Natural killer cell treated with Interleukin-12 subunit alpha and Interleukin-12 subunit beta and Interleukin-15 and Interleukin-18, amount 100 ng/mL, for 72 hours (primary cell): ENCODE results near the gene PSD4. TPM values are rescaled to one million over a fixed set of nuclear protein-coding genes. Genes with fewer than 3 reads are reported as not detected.
A peak's percentile ranks its signal among the peaks of the same experiment; 100 is the strongest.

Experiments used
- ATAC-seq, 2 donors: fragments of 150-1000 bp; cut with Tn5 transposase in 1 of 2; sonication (Bioruptor Pico), chemical (Tn5 transposase) in 1 of 2; 2 replicates each; pipeline ENCODE4 v1.10.0; 2021
- DNase-seq: peaks from one replicate; pipeline ENCODE4 v3.0.0; 2022; ENCODE audit warnings: low spot score
- H3K27ac Mint-ChIP-seq, 2 donors: 1 replicate in 1 of 2; 2 replicates in 1 of 2; pipeline ENCODE4 v1.8.0; 2022; ENCODE audit warnings: mixed read lengths in 2 of 2, mild to moderate bottlenecking in 1 of 2, moderate library complexity in 1 of 2
- H3K27me3 Mint-ChIP-seq, 2 donors: 1 replicate in 1 of 2; 2 replicates in 1 of 2; pipeline ENCODE4 v1.8.0; 2022; ENCODE audit warnings: mixed read lengths in 2 of 2
- H3K36me3 Mint-ChIP-seq: one replicate; pipeline ENCODE4 v1.8.0; 2022; ENCODE audit warnings: mixed read lengths
- H3K4me1 Mint-ChIP-seq, 2 donors: 1 replicate in 1 of 2; 2 replicates in 1 of 2; pipeline ENCODE4 v1.8.0; 2022; ENCODE audit warnings: low read depth in 2 of 2, mixed read lengths in 2 of 2, mild to moderate bottlenecking in 1 of 2
- H3K4me3 Mint-ChIP-seq: one replicate; pipeline ENCODE4 v1.8.0; 2022; ENCODE audit warnings: mixed read lengths
- H3K9me3 Mint-ChIP-seq: 2 replicates; pipeline ENCODE4 v1.8.0; 2022; ENCODE audit warnings: mixed read lengths
- total RNA-seq, 2 donors: library from RNA; stranded (reverse); gene quantifications; one replicate each; pipeline ENCODE4 v1.2.3, GENCODE V29; 2022

PSD4 gene
- total RNA-seq, 2 donors from 2014 or later = 299 to 305 TPM

- peak overlapping the region; percentile 90 for H3K4me3 Mint-ChIP-seq
- H3K27ac Mint-ChIP-seq = peak overlapping the region; percentile 75 to 84
- no peaks in the 10 kb centered on the region for H3K27me3 Mint-ChIP-seq
- ATAC-seq (peak; percentile 70 to 71), DNase-seq (no peak)
- H3K36me3 Mint-ChIP-seq = peaks cover 9% of the 10 kb centered on the region
- no peaks in the 10 kb centered on the region for H3K9me3 Mint-ChIP-seq
- peaks cover 69 to 76% of the 10 kb centered on the region in 2 donors for H3K4me1 Mint-ChIP-seq
Observed at GRCh38 chr2:113180131-113180946, 6.6 kb downstream of the PSD4 start.

- Mint-ChIP-seq H3K27me3 (no peaks in the 10 kb centered on the region), H3K9me3 (no peaks in the 10 kb centered on the region), H3K27ac (peak overlapping the region; percentile 75 to 84), H3K4me3 (peak overlapping the region; percentile 90), H3K4me1 (peaks cover 74 to 83% of the 10 kb centered on the region in 2 donors), H3K36me3 (peaks cover 13% of the 10 kb centered on the region)
- DNase-seq = no peak
- no peak for ATAC-seq
Observed at GRCh38 chr2:113181258-113182051, 7.7 kb downstream of the PSD4 start.

GRCh38 chr2:113182471-113183260 is 8.9 kb downstream of the PSD4 start:
- no peak for ATAC-seq
- Mint-ChIP-seq H3K27ac (peak overlapping the region; percentile 53 to 84), H3K36me3 (peaks cover 17% of the 10 kb centered on the region), H3K4me3 (no peak overlapping the region), H3K9me3 (no peaks in the 10 kb centered on the region), H3K4me1 (peaks cover 68 to 76% of the 10 kb centered on the region in 2 donors), H3K27me3 (no peaks in the 10 kb centered on the region)
- DNase-seq = no peak

DNA sequence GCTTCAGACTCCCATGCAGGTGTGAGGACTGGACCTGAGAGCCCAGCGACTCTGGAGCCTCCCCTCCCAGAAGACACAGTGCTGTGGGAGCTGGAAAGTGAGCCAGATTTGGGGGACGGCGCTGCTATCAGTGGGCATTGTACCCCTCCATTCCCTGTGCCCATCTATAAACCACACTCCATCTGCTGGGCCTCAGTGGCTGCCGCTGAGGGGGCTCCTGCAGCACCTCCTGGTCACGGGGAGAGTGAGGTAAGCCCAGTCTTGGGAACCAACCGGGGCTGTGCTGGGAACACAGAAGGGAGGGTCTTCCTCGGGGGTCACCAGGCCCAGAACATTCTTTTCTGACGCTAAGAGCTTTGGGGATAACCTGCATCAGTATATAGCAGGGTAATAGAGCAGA is 9.5 kb downstream of the PSD4 start:
- Mint-ChIP-seq H3K36me3 (peaks cover 21% of the 10 kb centered on the region), H3K4me3 (no peak overlapping the region), H3K9me3 (no peaks in the 10 kb centered on the region), H3K4me1 (peaks cover 68 to 75% of the 10 kb centered on the region in 2 donors), H3K27me3 (no peaks in the 10 kb centered on the region), H3K27ac (peak overlapping the region; percentile 76 to 84)
- DNase-seq (no peak), ATAC-seq (no peak)

DNA sequence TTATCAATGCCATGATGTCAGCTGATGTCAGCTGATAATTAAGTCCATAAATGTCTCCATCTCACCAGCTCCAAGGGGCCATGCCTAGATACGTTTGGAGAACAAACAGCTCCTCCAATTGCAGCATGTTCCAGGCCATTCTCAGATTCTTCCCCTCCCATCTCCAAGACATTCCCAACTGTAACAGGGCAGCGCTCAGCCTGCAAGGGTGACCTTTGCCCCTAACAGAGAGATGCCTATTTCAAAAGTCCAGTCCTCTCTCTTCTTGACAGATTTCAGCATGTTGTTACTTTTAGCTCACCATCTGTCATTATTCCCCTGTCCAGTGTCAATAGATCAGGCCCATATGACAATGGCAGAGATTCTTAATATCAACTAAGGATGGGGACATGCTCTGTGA is 9.9 kb downstream of the PSD4 start:
- Mint-ChIP-seq H3K9me3 (no peaks in the 10 kb centered on the region), H3K36me3 (peaks cover 21% of the 10 kb centered on the region), H3K4me3 (peak overlapping the region; percentile 56), H3K27ac (peak overlapping the region; percentile 66 to 76), H3K27me3 (no peaks in the 10 kb centered on the region), H3K4me1 (peaks cover 63 to 71% of the 10 kb centered on the region in 2 donors)
- no peak for ATAC-seq
- no peak for DNase-seq

GRCh38 chr2:113184531-113185230 is 10.9 kb downstream of the PSD4 start:
- ATAC-seq (no peak), DNase-seq (no peak)
- Mint-ChIP-seq H3K36me3 (peaks cover 24% of the 10 kb centered on the region), H3K27me3 (no peaks in the 10 kb centered on the region), H3K4me3 (no peak overlapping the region), H3K9me3 (no peaks in the 10 kb centered on the region), H3K4me1 (peaks cover 61 to 70% of the 10 kb centered on the region in 2 donors), H3K27ac (peak overlapping the region; percentile 10 to 65)

DNA sequence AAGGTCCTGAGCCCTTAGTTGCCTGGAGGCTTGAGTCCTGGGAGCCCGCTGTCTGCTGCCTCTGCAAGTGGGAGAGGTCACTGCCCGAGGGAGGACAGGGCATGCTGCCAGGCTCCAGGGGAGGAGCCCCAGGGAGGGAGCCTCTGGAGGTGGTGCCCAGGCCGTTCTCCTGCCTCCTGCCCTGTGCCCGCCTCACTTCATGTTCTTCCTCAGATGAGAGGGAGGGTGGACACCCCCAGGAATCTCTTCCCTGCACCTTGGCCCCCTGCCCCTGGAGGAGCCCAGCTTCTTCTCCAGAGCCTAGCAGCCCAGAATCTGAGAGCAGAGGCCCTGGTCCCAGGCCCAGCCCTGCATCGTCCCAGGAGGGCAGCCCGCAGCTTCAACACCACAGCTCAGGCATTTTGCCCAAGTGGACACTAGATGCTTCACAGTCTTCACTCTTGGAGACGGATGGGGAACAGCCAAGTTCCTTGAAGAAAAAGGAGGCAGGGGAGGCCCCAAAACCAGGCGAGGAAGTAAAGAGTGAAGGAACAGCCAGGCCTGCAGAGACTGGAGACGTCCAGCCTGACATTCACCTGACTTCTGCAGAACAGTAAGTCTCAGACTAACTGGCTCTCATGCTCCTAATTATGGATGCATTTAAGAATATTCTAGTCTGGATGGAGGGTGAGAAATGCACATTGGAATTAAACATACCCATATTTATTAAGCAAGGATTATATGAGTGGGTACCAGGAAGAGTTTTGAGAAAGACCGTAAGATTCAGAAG is 12.1 kb downstream of the PSD4 start:
- no peak for DNase-seq
- Mint-ChIP-seq H3K27me3 (no peaks in the 10 kb centered on the region), H3K4me1 (peaks cover 58 to 65% of the 10 kb centered on the region in 2 donors), H3K9me3 (no peaks in the 10 kb centered on the region), H3K36me3 (peaks cover 29% of the 10 kb centered on the region), H3K4me3 (peak overlapping the region; percentile 19), H3K27ac (peak overlapping the region; percentile 10 to 36)
- no peak for ATAC-seq

- peak overlapping the region; percentile 19 for H3K4me3 Mint-ChIP-seq
- peak overlapping the region; percentile 10 to 36 for H3K27ac Mint-ChIP-seq
- H3K4me1 Mint-ChIP-seq = peaks cover 52 to 60% of the 10 kb centered on the region in 2 donors
- no peak for DNase-seq
- no peak for ATAC-seq
- H3K9me3 Mint-ChIP-seq = no peaks in the 10 kb centered on the region
- H3K27me3 Mint-ChIP-seq = no peaks in the 10 kb centered on the region
- H3K36me3 Mint-ChIP-seq = peaks cover 29% of the 10 kb centered on the region
Observed at GRCh38 chr2:113186433-113186796, 12.6 kb downstream of the PSD4 start.

- Mint-ChIP-seq H3K9me3 (no peaks in the 10 kb centered on the region), H3K27me3 (no peaks in the 10 kb centered on the region), H3K36me3 (peaks cover 29% of the 10 kb centered on the region), H3K4me1 (peaks cover 46 to 51% of the 10 kb centered on the region in 2 donors), H3K27ac (peak overlapping the region; percentile 62 to 78), H3K4me3 (peak overlapping the region; percentile 56)
- no peak for DNase-seq
- no peak for ATAC-seq
Observed at GRCh38 chr2:113187771-113188170, 14.0 kb downstream of the PSD4 start.

GRCh38 chr2:113190871-113191270 is 17.1 kb downstream of the PSD4 start:
- H3K9me3 Mint-ChIP-seq = no peaks in the 10 kb centered on the region
- peak overlapping the region in 1 of 2 donors; percentile 30 for H3K27ac Mint-ChIP-seq
- peaks cover 22% of the 10 kb centered on the region for H3K36me3 Mint-ChIP-seq
- no peak for ATAC-seq
- H3K4me1 Mint-ChIP-seq = peaks cover 30 to 39% of the 10 kb centered on the region in 2 donors
- DNase-seq = no peak
- H3K27me3 Mint-ChIP-seq = no peaks in the 10 kb centered on the region
- no peak overlapping the region for H3K4me3 Mint-ChIP-seq

GRCh38 chr2:113192459-113193100 is 18.8 kb downstream of the PSD4 start:
- no peak for DNase-seq
- H3K9me3 Mint-ChIP-seq = no peaks in the 10 kb centered on the region
- ATAC-seq = peak in 1 of 2 donors; percentile 20
- H3K27ac Mint-ChIP-seq = peak overlapping the region in 1 of 2 donors; percentile 59
- H3K27me3 Mint-ChIP-seq = no peaks in the 10 kb centered on the region
- peaks cover 26% of the 10 kb centered on the region for H3K36me3 Mint-ChIP-seq
- no peak overlapping the region for H3K4me3 Mint-ChIP-seq
- peaks cover 29 to 45% of the 10 kb centered on the region in 2 donors for H3K4me1 Mint-ChIP-seq

GRCh38 chr2:113195923-113196501 is 22.2 kb downstream of the PSD4 start:
- no peak overlapping the region for H3K4me3 Mint-ChIP-seq
- H3K4me1 Mint-ChIP-seq = peaks cover 9 to 31% of the 10 kb centered on the region in 2 donors
- DNase-seq = no peak
- no peaks in the 10 kb centered on the region for H3K27me3 Mint-ChIP-seq
- peaks cover 13% of the 10 kb centered on the region for H3K36me3 Mint-ChIP-seq
- H3K9me3 Mint-ChIP-seq = no peaks in the 10 kb centered on the region
- peak overlapping the region; percentile 12 to 65 for H3K27ac Mint-ChIP-seq
- ATAC-seq = no peak
